HG03066 (cell line): ENCODE data around the gene GRB10.
"Not testable (repeated sequence)": the region's sequence is repeated elsewhere in the genome, so short reads cannot be mapped to it uniquely, and the experiment has no call there.

Experiments
- ATAC-seq: cut with Tn5 transposase; IDR thresholded peaks from one replicate; pipeline ENCODE4 v1.9.1; 2021; ENCODE audit warnings: low read depth; ENCODE audit not compliant: unreplicated experiment

Gene GRB10

DNA sequence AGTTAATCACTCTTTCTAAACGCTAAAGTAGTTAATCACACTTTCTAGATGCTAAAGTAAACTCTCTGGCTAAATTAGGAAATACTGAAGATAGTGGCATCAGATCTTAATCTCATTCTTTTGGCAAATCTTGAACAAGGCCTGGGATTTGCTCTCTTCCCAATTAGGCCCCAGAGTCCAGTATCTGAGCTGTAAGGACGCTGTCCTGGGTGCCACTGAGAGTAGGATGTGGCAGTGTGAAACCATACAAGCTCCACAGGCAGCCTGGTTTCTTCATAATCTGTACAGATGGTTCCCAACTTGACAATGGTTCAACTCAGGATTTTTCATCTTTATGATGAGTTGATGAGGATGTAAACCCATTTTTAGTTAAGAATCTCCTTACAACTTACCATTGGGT lies 36.9 kb downstream of the GRB10 start:
- no peak for ATAC-seq

DNA sequence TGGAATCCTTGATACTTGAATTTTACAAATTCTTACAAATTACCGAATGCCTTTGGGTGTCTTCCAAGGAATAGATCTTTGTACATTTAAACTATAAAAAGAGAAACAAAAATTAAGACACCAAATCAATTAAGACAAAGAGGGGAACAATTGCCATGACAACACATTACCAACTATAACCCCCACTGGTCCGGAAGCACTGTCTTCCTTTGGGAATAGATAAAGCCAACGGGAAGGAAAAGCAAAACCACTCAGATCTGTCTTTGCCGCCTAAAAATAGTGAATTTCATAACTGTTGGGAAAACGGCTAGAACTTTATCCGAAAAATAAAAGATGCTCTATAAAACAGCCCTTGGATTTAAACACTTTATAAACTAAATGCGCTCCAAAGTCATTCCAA lies 37.4 kb downstream of the GRB10 start:
- ATAC-seq: no peak

DNA sequence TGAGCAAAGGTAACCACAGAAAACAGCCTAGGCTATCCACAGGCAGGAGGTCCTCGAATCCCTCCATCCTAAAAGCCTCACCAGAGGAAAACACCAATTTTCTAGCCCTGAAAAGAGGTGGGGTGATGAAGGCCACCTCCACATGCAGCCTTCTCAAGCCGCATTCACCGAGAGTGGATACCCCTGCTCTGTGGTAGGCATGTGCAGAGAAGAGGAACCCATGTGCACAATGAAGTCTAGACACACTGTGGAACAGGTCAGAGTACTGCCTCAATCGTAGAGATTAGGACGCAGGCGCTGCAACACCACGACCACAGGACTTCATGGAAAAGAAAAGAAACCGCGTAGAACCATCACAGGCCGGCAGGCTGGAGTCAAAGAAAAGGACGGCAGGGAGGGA lies 38.8 kb downstream of the GRB10 start:
- ATAC-seq: no peak

DNA sequence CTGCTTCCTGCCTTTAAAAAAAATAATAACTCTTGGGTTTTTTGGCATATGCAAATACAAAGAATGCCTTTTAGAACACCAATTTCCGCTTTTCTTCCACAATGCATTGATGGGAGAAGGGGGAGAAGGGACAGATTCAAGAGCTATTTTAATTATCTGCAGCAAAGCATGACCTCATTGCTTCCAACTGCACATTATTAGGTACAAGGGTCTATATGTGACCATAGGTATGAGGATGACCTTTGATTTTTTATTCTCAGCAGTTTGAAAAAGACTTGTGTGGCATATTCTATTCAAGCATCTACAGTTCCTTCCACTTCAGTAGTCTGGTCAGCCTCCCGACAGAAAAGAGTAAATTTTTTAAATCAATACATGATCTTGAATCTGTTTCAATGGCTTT lies 39.7 kb downstream of the GRB10 start:
- ATAC-seq: no peak

DNA sequence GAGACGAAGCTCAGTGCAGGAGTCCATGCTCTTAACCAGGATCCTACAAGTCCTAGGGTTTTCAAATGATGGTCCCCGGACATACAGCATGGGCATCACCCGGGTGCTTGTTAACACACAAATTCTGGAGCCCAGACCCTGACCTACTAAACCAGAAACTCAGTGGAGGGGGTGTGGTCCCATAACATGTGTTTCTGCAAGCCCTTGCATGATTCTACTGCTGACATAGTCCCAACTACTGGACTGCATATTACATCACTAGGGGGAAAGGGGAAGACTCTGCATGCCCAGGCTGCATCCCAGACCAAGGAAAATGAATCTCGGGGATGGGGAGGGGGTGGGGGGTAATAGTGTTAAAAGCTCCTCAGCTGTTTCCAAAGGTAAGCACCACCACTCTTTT lies 40.3 kb downstream of the GRB10 start:
- no peak for ATAC-seq

DNA sequence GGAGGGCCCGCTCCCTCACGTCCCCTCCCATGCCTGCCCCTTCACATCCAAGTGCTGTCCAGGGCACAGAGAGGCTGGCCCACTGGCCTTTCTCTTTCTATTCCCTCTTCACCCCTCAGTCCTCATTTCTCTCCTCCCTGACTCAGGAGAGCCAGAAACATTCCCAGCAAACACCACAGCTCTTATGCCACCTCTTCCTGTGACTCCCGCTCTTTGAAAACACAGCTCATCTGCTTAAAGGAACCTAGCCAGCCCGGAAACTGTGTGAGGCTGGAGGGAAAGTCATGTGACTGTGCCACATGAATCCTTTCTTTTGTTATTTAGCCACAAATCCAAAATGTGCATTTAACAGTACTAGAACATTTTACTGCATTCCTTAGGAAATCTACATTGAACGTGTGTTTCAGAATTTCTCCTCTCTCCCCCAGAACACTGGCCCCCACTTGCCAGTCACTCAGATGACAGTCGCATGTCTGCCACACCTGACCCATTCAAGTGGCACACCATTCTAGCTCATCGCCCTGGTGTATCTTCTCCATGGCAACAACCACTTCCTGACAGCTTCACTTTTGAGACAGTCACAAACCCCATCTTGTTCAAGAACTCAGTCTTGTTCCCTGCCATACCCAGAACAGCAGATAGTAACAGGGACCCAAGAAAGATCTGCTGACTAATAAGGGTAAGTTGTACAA lies 42.8 kb downstream of the GRB10 start:
- no peak for ATAC-seq

DNA sequence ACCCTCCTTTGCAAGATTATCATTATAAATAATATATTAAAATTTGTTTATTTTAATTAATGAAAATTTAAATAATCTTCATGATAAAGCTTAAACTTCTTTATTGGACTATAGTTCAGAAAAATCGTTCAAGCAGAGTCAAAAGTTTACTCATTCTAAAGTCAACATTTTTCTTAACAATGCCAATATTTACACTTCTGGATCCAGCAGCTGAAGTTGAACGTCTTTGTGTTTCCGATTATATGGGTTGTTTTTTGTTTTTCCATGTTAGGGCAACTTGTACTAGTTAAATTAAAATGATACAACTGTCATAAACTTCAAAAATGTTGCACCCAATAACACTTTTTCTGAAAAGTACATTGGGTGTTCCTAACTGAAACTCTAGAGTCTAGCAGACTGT lies 43.8 kb downstream of the GRB10 start:
- no peak for ATAC-seq

DNA sequence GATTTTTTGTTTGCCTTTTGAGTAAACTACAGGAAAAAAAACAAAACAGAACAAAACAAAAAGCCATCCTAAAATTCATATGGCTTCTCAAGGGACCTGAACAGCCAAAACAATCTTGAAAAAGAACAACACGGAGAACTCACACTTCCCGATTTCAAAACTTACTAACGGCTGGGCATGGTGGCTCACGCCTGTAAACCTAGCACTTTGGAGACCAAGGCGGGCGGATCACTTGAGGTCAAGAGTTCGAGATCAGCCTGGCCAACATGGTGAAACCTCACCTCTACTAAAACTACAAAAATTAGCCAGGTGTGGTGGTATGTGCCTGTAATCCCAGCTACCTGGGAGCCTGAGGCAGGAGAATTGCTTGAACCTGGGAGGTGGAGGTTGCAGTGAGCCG lies 46.9 kb downstream of the GRB10 start:
- not testable (repeated sequence) for ATAC-seq

DNA sequence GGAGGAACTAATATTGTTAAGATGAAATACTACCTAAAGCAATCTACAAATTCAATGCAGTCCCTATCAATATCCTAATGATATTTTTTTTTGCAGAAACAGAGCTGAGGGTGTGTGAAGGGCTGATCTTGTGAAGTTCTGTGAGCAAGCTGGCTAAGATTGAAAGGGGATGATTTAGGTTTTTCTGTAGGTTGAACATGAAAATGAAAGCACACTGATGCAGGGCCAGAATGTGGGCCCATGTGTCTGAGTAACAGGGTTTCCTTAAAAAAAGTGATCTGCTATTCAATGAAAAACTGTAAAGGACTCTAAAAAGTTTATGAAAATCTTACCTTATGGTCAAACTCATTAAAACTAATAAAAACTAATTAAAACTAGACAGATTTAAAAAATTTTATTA lies 47.4 kb downstream of the GRB10 start:
- ATAC-seq: no peak

DNA sequence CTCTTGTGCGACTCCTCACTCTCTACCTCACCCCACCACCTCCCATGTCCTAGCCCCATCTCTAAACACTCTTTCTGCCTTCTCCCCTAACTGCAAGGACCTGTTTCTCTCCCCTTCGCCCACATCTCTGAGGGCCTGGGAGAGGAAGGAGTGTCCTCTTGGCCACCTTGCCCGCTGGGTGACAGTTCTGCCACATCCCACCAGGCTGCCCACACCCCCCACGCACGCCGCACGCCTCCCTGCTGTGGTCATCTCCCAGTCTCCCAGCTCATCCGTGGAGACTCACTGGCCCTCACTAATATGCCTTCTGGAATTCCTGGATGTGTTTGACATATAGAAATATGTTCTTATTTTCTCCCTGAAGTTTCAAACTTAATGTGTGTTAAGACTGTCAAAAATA lies 48.5 kb downstream of the GRB10 start:
- ATAC-seq: no peak

DNA sequence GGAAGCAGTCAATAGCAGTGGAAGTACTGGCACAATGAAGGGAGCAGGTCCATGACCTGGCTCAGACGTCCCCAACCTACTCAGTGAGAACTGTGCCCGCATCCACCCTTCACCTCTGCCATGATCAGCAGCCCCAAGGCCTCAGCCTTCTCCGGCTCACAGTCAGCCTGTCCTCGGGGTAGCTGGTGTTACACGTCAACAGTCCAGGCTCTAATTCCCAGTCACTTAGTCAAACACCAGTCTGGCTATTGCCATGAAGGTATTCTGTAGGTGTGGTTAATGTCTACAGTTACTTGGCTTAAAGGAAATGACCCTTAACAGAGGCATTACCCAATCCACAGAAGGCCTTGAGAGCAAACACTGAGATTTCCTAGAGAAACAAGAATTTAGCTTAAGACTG lies 49.1 kb downstream of the GRB10 start:
- ATAC-seq: no peak

DNA sequence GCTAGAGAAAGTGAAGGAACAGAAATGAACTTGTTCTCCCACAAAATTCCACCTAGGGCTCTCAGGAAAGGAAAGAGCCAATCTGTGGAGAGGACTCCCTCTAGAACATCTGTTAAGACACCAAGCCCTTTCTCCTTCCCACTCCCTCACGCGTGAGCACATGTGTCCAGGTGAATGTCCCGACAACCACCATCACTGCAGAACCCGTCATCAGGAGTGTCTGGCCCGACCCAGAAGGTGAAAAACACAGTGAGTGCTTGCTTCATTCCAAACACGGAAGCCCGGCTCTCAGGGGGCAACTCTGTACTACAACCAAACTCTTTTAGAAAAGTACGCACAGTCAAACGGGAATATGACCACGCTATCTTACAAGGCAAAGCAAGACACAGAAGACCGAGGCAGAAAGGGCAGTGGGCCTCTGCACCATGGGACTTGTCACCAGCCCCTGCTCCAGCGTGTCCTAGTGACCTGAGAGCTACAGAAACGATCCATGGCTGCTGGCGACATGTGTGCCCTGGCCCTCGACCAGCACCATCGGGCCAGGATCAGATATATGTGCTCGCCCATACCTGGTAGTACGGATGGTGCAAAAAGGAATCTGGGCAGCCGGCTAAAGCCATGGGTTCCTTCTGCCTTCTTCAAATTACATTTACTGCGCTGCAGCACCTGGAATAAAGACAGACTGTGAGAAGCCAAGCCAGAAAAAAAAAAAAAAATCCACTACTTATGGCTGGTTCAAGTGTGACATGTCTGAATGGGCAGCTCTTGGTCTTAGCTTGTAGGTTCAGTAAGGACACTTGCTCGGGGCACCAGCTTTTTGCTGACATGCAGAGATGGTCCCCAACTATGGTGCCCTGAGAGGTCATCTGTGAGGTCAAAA lies 50.8 kb downstream of the GRB10 start:
- ATAC-seq: no peak

DNA sequence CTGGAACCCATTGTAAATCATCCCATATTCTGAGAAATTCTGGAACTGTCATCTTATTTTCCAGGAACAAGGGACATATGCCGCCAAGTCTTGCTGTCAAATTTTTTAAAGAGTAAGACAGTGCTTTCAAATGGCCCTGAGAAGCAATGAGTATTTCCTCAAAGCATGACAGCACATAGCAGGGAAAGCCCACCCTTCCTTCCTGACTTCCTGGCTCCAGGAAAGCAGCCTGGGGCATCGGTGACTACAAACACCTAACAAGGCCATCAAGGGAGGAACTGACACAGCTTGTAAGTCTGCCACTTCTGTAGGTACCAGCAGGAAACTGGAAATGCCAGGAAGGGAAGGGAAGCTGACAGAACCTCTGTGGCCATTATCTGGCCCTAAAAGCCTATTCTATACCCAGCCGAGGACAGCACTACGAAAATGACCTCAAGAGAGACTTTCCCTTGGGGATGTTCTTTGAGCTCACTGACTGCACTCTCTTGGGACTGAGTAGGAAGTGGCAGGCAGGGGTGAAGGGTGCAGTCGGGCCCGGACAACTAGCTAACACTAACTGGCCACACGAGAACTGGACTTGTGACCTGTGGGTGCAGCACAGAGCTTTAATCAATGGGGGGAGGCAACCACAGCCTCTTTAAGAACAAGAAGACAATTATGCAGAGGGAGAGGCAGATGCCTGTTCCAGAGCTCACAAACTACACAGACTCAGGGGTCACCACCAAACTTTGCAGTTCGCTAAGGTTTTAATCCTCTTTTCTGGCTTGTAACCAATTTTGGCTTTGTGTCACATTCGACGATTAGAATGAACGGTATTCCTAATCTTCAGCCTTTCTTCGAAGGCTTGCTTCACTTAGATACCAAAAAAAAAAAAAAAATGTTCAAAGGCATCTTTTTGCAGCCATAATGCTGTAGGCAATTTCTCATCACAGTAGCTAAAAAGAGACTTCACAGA lies 52.0 kb downstream of the GRB10 start:
- no peak for ATAC-seq

DNA sequence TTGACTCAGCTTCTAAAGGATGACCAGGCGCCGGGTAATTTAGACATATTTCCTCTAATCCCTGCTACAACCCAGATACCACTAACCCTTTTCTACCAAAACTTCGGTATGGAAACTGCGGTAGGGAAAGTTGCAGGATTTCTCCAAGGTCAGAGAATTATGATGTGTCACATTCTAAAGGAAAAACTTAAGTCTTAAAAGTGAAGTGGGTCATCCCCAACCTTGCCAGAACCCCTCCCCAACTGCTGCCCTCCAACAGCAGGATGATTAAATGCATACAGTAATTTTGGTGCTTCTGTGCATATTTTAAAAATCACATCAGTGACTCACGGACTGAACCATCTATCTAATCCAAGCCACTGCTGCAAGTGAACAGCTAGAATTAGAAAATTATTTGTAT lies 52.7 kb downstream of the GRB10 start:
- no peak for ATAC-seq

DNA sequence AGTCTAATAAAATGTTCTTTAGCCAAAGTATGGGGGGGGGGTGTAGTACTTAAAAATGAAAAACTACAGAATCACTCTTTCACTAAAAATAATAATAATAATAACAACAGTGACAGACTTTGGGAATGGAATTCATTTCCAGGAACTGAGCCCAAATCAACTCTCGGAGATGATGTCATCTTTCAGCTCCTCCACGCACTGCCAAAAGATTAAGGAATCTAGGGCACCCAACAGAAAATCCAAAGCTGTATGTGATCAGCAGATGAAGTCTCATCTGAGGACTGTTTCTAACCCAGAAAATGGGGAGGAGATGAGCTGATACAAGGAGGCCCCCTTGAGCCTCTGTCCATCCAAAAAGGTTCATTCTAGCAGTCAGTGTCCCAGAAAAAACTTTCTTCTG lies 54.5 kb downstream of the GRB10 start:
- no peak for ATAC-seq

DNA sequence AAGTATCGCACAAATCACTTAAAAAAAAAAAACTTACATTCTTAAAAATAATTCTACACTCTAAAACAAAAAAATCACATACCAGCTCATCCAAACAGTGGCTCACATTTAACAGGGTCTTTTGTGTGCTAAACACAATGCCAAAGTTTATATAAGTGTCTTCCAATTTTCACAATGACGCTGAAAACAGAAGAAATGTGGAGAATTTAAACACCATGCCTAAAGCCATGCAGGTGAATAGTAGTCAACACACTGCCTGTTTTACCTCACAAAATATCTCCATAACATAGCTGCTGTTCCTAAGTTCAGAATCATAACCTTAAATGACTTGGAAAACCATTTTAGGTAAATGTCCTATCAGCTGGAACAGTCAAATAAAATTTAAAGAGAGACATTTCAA lies 55.0 kb downstream of the GRB10 start:
- no peak for ATAC-seq

DNA sequence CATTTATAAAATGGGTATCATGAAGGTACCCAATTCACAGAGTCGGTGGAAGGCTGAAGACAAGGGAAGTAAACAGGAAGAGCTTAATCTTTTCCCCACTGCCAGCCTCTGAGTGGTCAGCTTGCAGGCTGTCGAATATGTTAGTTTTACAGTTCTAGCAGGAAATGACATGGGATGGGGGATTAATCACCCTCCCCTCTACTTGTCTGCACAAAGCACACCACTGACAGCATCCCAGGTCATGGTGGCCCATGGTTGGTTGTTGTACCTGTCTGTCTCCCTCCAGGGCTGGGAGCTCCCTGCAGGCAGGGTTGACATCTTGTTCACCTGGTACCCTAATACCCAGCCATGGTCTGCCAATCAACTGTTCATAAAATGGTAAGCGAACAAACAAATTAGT lies 55.6 kb downstream of the GRB10 start:
- no peak for ATAC-seq

DNA sequence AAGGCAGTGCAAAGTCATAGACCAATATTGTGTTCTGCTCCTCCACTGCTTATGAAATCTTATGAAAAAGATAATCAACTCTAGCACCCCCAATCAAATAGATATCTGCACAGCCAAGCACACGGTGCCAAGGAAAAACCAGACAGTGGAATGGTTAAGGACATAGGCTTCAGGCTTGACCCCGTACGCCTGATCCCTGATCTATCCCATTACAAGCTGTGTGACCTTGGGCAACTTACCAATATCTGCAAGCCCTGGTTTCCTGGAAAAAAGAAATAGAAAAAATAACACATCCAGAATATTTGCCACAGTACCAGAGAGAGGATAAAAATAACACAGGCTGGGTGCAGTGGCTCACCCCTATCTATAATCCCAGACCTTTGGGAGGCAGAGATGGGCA lies 56.9 kb downstream of the GRB10 start:
- ATAC-seq: no peak

DNA sequence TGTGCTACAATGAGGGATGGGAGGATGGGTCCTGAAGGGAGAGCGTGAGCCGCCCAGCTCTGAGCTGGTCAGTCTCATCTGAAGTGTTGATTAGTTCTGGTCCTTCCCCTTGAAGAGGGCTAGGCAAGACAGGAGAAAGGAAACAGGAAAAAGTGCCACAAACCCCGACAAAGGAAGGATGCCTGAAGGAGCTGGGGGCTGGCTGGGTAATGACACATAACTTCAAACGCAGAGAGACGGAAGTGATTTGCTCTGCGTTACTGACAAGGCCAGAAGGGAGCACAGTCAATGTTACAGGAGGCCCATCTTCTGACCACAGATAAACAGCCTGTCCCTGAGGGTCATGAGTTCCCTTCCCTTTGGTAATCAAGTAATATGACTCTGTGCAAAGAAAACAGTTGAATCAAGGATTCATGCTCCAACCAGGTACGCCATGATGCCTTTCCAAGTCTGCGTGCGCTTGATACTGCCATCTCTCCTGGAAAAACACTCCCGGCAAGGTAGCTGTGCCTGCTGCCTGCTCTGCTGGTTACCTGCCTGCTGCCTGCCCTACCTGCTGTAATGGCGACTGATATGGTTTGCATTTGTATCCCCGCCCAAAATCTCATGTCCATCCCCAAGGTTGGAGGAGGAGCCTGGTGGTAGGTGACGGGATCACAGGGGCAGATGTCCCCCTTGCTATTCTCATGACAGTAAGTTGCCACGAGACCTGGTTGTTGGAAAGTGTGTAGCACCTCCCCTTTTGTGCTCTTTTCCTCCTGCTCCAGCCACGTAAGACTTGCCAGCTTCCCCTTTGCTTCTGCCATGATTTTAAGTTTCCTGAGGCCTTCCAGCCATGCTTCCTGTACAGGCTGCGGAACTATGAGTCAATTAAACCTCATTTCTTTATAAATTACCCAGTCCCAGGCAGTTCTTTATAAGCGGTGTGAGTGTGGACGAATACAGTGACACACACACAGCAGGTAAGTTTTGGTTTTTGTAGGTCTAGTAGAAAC lies 57.9 kb downstream of the GRB10 start:
- no peak for ATAC-seq

DNA sequence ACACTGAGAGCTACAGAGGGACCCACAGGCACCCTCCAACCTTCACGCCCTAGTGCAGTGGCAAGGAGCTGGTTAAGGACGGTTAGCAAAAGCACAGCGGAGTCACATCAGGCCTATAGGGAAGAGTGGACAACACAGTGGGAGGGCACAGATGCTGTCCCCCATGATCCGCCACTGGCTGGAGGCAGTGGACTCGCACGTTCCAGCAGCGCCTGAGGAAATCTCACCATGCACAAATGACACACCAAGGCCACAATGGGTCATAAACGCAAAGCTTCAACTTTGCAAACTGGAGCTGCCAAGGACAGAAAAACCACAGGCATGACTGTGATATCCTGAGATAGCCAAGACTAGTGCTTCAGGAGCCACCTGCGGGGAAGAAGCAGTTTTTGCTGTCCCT lies 58.8 kb downstream of the GRB10 start:
- ATAC-seq: no peak
